GM12873 (cell line): ENCODE results near the gene CD200R1.

Source experiments
- CTCF ChIP-seq: IDR thresholded peaks from 2 replicates; pipeline ENCODE4 v1.5.1; 2012; ENCODE audit warnings: low read depth, mild to moderate bottlenecking, moderate library complexity, low read length, control low read depth; ENCODE audit not compliant: insufficient read depth; ENCODE audit errors: missing control alignments

CD200R1 gene

GRCh38 chr3:112963683-112964082 is 11.2 kb downstream of the CD200R1 start:
- TF ChIP-seq CTCF: no peak

DNA sequence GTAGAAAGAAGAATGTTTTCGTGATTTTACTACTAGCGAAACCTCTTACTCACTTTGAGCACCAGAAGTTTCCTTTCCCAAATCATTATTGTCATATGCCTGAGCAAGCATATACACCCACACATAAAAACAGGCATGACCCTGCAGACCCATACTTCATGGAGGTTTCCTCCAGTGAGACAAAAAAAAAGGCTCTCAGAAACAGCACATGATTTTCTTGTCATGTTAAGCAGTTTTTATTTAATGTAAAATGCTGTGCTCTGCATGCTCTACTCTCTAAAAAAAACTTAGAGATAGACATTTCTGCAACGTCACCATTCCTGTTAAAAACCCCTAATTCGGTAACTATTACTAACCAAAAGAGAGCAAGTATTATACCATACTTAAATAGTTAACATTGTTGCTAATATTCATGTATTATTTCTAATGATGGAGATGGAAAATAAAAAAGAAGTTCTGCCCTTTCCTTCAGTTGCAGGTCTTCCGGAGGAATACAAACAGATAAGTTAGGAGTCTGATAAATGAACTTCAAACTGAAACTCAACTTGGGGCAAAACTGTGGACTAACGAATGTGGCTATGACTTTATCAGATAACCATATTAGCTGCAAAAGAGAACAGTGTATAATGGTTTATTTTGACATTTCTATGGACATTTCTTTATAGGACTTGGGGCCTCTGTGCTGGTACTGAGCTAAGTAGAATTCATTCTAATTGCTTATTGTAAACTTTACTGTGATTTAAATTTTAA is 15.9 kb downstream of the CD200R1 start:
- no peak for TF ChIP-seq CTCF

- no peak for TF ChIP-seq CTCF
These were observed 18.6 kb downstream of the CD200R1 start for GRCh38 chr3:112956351-112956750.

DNA sequence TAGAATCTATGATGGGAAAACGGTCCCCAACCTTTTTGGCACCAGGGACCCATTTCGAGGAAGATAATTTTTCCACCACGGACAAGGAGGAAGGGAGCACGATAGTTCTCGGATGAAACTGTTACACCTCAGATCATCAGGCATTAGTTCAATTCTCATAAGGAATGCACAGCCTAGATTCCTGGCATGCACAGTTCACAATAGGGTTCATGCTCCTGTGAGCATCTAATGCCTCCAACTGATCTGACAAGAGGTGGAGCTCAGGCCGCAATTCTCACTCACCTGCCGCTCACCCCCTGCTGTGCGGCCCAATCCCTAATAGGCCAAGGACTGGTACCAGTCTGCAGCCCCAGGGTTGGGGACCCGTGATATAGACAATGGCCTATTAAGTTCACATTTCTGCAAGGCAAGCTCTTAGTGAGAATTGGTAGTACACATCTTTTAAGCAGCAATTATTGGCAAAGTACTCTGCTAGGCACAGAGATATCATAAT is 26.5 kb downstream of the CD200R1 start:
- no peak for TF ChIP-seq CTCF

DNA sequence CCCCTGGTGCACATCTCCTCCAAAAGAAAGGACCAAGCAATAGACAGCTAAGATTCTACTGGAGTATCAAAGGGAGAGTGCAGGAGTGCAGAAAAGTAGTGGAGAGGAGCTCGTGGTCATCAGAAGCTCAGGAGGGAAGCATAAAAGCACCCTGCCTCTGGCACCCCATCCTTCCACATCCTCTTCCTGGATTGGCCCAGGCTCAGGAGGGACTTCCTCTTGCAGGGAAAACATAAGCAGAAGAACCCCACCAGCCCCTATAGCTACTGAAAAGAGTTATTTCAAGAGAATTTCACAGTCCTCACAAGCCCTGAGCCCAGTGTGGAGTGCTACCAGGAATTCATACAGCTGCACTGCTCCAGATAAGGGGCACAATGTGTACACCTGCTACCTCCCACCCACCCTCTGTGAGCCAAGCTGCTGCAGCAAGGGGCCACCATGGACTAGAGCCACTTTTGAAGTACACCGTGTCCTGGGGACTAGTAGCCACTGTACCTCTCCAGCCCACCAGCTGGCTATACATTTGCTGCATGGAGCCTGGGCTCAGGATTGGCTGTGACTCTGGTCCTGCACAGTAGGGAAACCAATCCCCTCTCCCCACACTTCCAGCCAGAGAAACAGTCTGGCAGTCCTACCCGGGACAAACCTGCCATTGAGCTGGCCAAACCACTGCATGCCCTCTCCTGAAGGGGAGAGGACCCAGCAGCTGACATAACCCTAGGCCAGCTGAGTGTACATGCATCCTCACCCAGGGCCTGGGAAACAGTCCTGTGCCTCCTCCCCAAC is 43.0 kb downstream of the CD200R1 start:
- TF ChIP-seq CTCF: no peak

GRCh38 chr3:112930771-112931170 is 44.1 kb downstream of the CD200R1 start:
- no peak for TF ChIP-seq CTCF

DNA sequence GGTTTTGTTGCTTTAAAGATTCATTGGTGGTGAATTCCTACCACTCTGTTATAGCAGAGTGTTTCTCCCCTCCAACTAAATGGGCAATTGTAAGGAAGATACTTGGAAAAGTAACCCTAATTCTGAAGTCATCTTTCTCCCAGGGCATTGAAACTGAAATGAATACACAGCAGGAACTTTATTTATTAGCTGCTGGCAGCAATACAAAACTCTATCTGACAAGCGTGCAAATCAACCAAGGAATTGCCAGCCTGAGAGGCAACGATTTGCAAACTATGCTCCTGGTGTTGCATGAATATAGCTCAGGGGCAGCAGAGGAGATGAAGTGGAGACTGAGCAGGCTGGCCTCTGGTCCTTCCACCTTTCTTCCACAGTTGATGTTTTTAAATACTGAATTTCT is 48.9 kb downstream of the CD200R1 start:
- no peak for TF ChIP-seq CTCF
